HepG2 (cell line): Measurements from ENCODE around the gene NRG3. TPM values are rescaled to one million over a fixed set of nuclear protein-coding genes. Genes with fewer than 3 reads are reported as not detected.

Experiments
- ATAC-seq: fragments of 200-7000 bp; cut with Tn5 transposase; 3 replicates; pipeline ENCODE4 v1.9.1; 2020; ENCODE audit warnings: mild to moderate bottlenecking, moderate library complexity
- BruUV-seq: library from RNA; stranded (reverse); fragments of 400-500 nt; replicated peaks from 2 replicates; lab custom pipeline; 2021; lab: Mats Ljungman, UMichigan
- CTCF ChIA-PET: fragments of 300-600 bp; formaldehyde crosslinking; extraction: SDS; loops from one replicate; lab custom pipeline; 2021; ENCODE audit warnings: low total read pairs, inconsistent platforms, low intra/inter-chr PET ratio; lab: Yijun Ruan, JAX
- POLR2A ChIA-PET: fragments of 350-600 bp; sonication (Branson Sonifier 250); formaldehyde crosslinking; loops from one replicate; lab custom pipeline; 2020; ENCODE audit warnings: antibody characterized with exemption, inconsistent platforms; lab: Yijun Ruan, JAX
- DNase-seq: peaks from one replicate; pipeline ENCODE4 v3.0.0-alpha.2; 2015; ENCODE audit warnings: low spot score
- FAIRE-seq: peaks from 3 replicates; lab custom pipeline; 2011; peaks lifted over from hg19 to GRCh38; lab: Jason Lieb, UNC
- H2AFZ ChIP-seq: one replicate; pipeline ENCODE4 v1.6.1; 2011; ENCODE audit warnings: low read length, inconsistent platforms
- H3K27ac ChIP-seq: fragments of 300-600 bp; 3 replicates; pipeline ENCODE4 v1.8.0; 2011; ENCODE audit warnings: mixed run types, mild to moderate bottlenecking, mixed read lengths, low read length, inconsistent platforms; ENCODE audit not compliant: insufficient read depth; ENCODE audit errors: extremely low read length
- H3K27me3 ChIP-seq, 2 experiments: fragments of 200-600 bp in 1 of 2; 2 replicates in 1 of 2; 3 replicates in 1 of 2; pipeline versions ENCODE4 v1.6.0 to v1.8.0; 2011; ENCODE audit warnings: low read length in 2 of 2, mild to moderate bottlenecking in 2 of 2, moderate library complexity in 2 of 2, inconsistent platforms in 1 of 2; ENCODE audit not compliant: insufficient read depth in 2 of 2, control insufficient read depth in 1 of 2
- H3K36me3 ChIP-seq, 2 experiments: fragments of 200-600 bp in 1 of 2; replicated peaks in 1 of 2; 2 replicates in 1 of 2; 3 replicates in 1 of 2; pipeline versions ENCODE4 v1.5.1 to v1.8.0; 2011; ENCODE audit warnings: low read length in 2 of 2, inconsistent platforms in 1 of 2; ENCODE audit not compliant: insufficient read depth in 2 of 2, control insufficient read depth in 1 of 2
- H3K4me1 ChIP-seq: 2 replicates; pipeline ENCODE4 v1.5.1; 2012; ENCODE audit warnings: low read length, inconsistent platforms; ENCODE audit not compliant: insufficient read depth
- H3K4me2 ChIP-seq: 2 replicates; pipeline ENCODE4 v1.6.0; 2011; ENCODE audit warnings: low read depth, low read length, inconsistent platforms
- H3K4me3 ChIP-seq, 3 experiments: fragments of 200-600 bp in 1 of 3; sonication (generic), shearing (Covaris generic) in 1 of 3; replicated peaks in 1 of 3; 2 replicates each; pipeline ENCODE4 v1.5.1; 2011 to 2016; ENCODE audit warnings: low read length in 3 of 3, inconsistent platforms in 2 of 3, low read depth in 2 of 3, mild to moderate bottlenecking in 2 of 3, control low read depth in 1 of 3, mixed read lengths in 1 of 3; ENCODE audit not compliant: insufficient read depth in 1 of 3
- H3K79me2 ChIP-seq: one replicate; pipeline ENCODE4 v1.6.1; 2011; ENCODE audit warnings: low read length, inconsistent platforms; ENCODE audit not compliant: insufficient read depth
- H3K9ac ChIP-seq: 2 replicates; pipeline ENCODE4 v1.6.0; 2011; ENCODE audit warnings: mild to moderate bottlenecking, low read depth, low read length, inconsistent platforms; ENCODE audit not compliant: insufficient read depth
- H3K9me3 ChIP-seq: 2 replicates; pipeline ENCODE4 v1.5.1; 2012; ENCODE audit warnings: mild to moderate bottlenecking, low read length
- H4K20me1 ChIP-seq: 2 replicates; pipeline ENCODE4 v1.6.0; 2011; ENCODE audit warnings: inconsistent platforms, mild to moderate bottlenecking, low read length, moderate library complexity; ENCODE audit not compliant: insufficient read depth
- CREM ChIP-seq, 2 experiments: sonication (generic) in 1 of 2; formaldehyde crosslinking in 1 of 2; IDR thresholded peaks; 2 replicates each; pipeline versions ENCODE4 v1.4.0 to v1.6.1; 2016 to 2020; ENCODE audit warnings: antibody characterized with exemption in 1 of 2, mild to moderate bottlenecking in 1 of 2, missing genetic modification reagents in 1 of 2
- DRAP1 ChIP-seq: IDR thresholded peaks from 2 replicates; pipeline ENCODE4 v1.6.1; 2016; ENCODE audit warnings: missing genetic modification reagents, missing compliant biosample characterization
- FOXP1 ChIP-seq, 2 experiments: fragments of 450-650 bp in 1 of 2; IDR thresholded peaks; 2 replicates each; pipeline ENCODE4 v1.6.1; 2017 to 2018; ENCODE audit warnings: antibody characterized with exemption in 1 of 2
- HNF1A ChIP-seq, 2 experiments: sonication (generic) in 1 of 2; formaldehyde crosslinking in 1 of 2; IDR thresholded peaks; 2 replicates each; pipeline versions ENCODE4 v1.4.0 to v1.6.1; 2016 to 2020; ENCODE audit warnings: borderline replicate concordance in 1 of 2, low read depth in 1 of 2, mild to moderate bottlenecking in 1 of 2, missing genetic modification reagents in 1 of 2
- MTERF4 ChIP-seq: sonication (generic); formaldehyde crosslinking; IDR thresholded peaks from 2 replicates; pipeline ENCODE4 v1.8.0; 2023; ENCODE audit warnings: mild to moderate bottlenecking, missing genetic modification reagents
- ZNF33B ChIP-seq: sonication (generic); formaldehyde crosslinking; IDR thresholded peaks from 2 replicates; pipeline ENCODE4 v1.5.1; 2020; ENCODE audit warnings: mild to moderate bottlenecking, missing genetic modification reagents
- WGBS: methylation state at CpG from one replicate; pipeline ENCODE4 v1.1.6; 2017; ENCODE audit warnings: low lambda C conversion rate; 5-methylcytosine and 5-hydroxymethylcytosine counted together
- in situ Hi-C: cut with HindIII; loops from 2 replicates; pipeline ENCODE4 v1.10.0; 2017; ENCODE audit warnings: low pct_unique_long_range_greater_than_20kb; ENCODE audit not compliant: extremely low pct_ligation_motif_present
- intact Hi-C: fragments of 100-400 bp; cut with micrococcal nuclease; formaldehyde crosslinking; loops from one replicate; pipeline ENCODE4 v1.10.0; 2022; ENCODE audit not compliant: unreplicated experiment
- polyA plus RNA-seq, 8 experiments: library from polyadenylated mRNA; depleted of rRNA in 3 of 8; stranded (reverse) in 7 of 8; unstranded in 1 of 8; fragments of >200 nt; fragmentation: Illumina TruSeq in 4 of 8; extraction: Trizol in 4 of 8; gene quantifications; 2 replicates each; pipeline versions ENCODE4 v1.2.1 to v1.2.3, GENCODE V29; 2011 to 2016; ENCODE audit warnings: low read depth in 4 of 8, missing spikeins in 1 of 8, mixed read lengths in 1 of 8; ENCODE audit not compliant: insufficient read depth in 1 of 8
- total RNA-seq, 5 experiments: library from RNA; depleted of rRNA; stranded (reverse); fragments of >200 nt; fragmentation: Illumina TruSeq; extraction: Trizol; gene quantifications; 2 replicates each; pipeline ENCODE4 v1.2.3, GENCODE V29; 2016; ENCODE audit warnings: low read depth in 1 of 5

NRG3 gene
- total and polyA plus RNA-seq, 2 of the 13 experiments (the other 11 are each of a cell fraction or from before 2014, with no cell fraction given) = not detected

- TF ChIP-seq CREM (IDR thresholded peaks at IDR 0.05) (no peak), CREM (CRISPR knock-in tag; IDR thresholded peaks at IDR 0.05) (no peak), FOXP1 (IDR thresholded peaks at IDR 0.05) (no peak), FOXP1 (CRISPR knock-in tag; IDR thresholded peaks at IDR 0.05) (no peak), ZNF33B (CRISPR knock-in tag) (no peak)
Measured at GRCh38 chr10:82887488-82887887, 1012.5 kb downstream of the NRG3 start (continued).

GRCh38 chr10:82888809-82889455, 1013.9 kb downstream of the NRG3 start:
- Histone ChIP-seq H3K36me3 (no peaks in the 10 kb centered on the region), H4K20me1 (no peaks in the 10 kb centered on the region), H3K4me2 (no peak overlapping the region), H2AFZ (no peak overlapping the region), H3K4me1 (no peaks in the 10 kb centered on the region), H3K9ac (no peak overlapping the region), H3K27me3 (no peaks in the 10 kb centered on the region), H3K9me3 (peaks cover 51% of the 10 kb centered on the region), H3K27ac (no peak overlapping the region), H3K79me2 (no peaks in the 10 kb centered on the region), H3K4me3 (no peak overlapping the region)
- ATAC-seq (no peak), DNase-seq (no peak), FAIRE-seq (no peak)
- in situ Hi-C loops = no loop called here
- CTCF ChIA-PET = no interaction called here
- intact Hi-C loops = no loop called here
- BruUV-seq = no TSS peak
- 23% methylated on average over 10 of the region's 10 CpGs for WGBS
- TF ChIP-seq DRAP1 (CRISPR knock-in tag) = no peak
- no peak for TF ChIP-seq HNF1A (IDR thresholded peaks at IDR 0.05; ENCODE audit: low read depth)
- no peak for TF ChIP-seq HNF1A (CRISPR knock-in tag; IDR thresholded peaks at IDR 0.05; ENCODE audit: borderline replicate concordance)
- no peak for TF ChIP-seq MTERF4
- POLR2A ChIA-PET = no interaction called here
